CD4-positive, alpha-beta T cell treated with Interleukin-6 at 100 ng/mL for 8 hours (primary cell): ENCODE data around the gene ABLIM1.

Experiments
- DNase-seq: peaks from one replicate; pipeline ENCODE4 v3.0.0-alpha.2; 2020; ENCODE audit warnings: mixed read lengths, low spot score

ABLIM1 gene

GRCh38 chr10:114679552-114679951 is 21.5 kb upstream of the ABLIM1 start:
- DNase-seq: no peak

GRCh38 chr10:114678820-114679219 is 20.7 kb upstream of the ABLIM1 start:
- DNase-seq: no peak

- no peak for DNase-seq
These were observed 20.3 kb upstream of the ABLIM1 start for GRCh38 chr10:114678336-114678735.

GRCh38 chr10:114674346-114674745 is 16.3 kb upstream of the ABLIM1 start:
- no peak for DNase-seq

GRCh38 chr10:114669648-114670047 is 11.6 kb upstream of the ABLIM1 start:
- no peak for DNase-seq

- DNase-seq: no peak
These were observed 10.5 kb upstream of the ABLIM1 start for GRCh38 chr10:114668375-114669080.

- DNase-seq: no peak
These were observed 7.8 kb upstream of the ABLIM1 start for GRCh38 chr10:114665873-114666272.

GRCh38 chr10:114665406-114665805 is 7.3 kb upstream of the ABLIM1 start:
- DNase-seq: no peak

- no peak for DNase-seq
These were observed 6.1 kb upstream of the ABLIM1 start for GRCh38 chr10:114664127-114664526.

- no peak for DNase-seq
These were observed 5.6 kb upstream of the ABLIM1 start for GRCh38 chr10:114663626-114664025.

- DNase-seq: no peak
These were observed 4.7 kb upstream of the ABLIM1 start for GRCh38 chr10:114662646-114663217.

GRCh38 chr10:114661212-114661880 is 3.3 kb upstream of the ABLIM1 start:
- no peak for DNase-seq

GRCh38 chr10:114655671-114656070 is 2.4 kb downstream of the ABLIM1 start:
- DNase-seq: no peak

- DNase-seq: no peak
These were observed 3.1 kb downstream of the ABLIM1 start for GRCh38 chr10:114654822-114655575.

GRCh38 chr10:114653926-114654325 is 4.1 kb downstream of the ABLIM1 start:
- DNase-seq: no peak

- no peak for DNase-seq
These were observed 5.4 kb downstream of the ABLIM1 start for GRCh38 chr10:114652402-114653368.

GRCh38 chr10:114650831-114651230 is 7.2 kb downstream of the ABLIM1 start:
- no peak for DNase-seq

- DNase-seq: no peak
These were observed 7.8 kb downstream of the ABLIM1 start for GRCh38 chr10:114650266-114650665.

- no peak for DNase-seq
These were observed 8.7 kb downstream of the ABLIM1 start for GRCh38 chr10:114649217-114649903.

- no peak for DNase-seq
These were observed 9.7 kb downstream of the ABLIM1 start for GRCh38 chr10:114648368-114648767.
